Neural progenitor cell (in vitro differentiated cells): Measurements from ENCODE around the gene FAM120A. TPM values are rescaled to one million over a fixed set of nuclear protein-coding genes. Genes with fewer than 3 reads are reported as not detected.
A peak's percentile ranks its signal among the peaks of the same experiment; 100 is the strongest.

Experiments used
- DNase-seq: peaks from one replicate; pipeline ENCODE4 v3.0.0-alpha.2; 2016; ENCODE audit warnings: low spot score
- H2AFZ ChIP-seq: fragments of 200-600 bp; sonication (generic); replicated peaks from 2 replicates; pipeline ENCODE4 v1.6.1; 2016; ENCODE audit warnings: antibody characterized with exemption
- H3F3A ChIP-seq: fragments of 200-600 bp; sonication (generic); 2 replicates; pipeline ENCODE4 v1.6.1; 2016; ENCODE audit warnings: antibody characterized with exemption, low read depth
- H3K27ac ChIP-seq: fragments of 200-600 bp; sonication (generic); 2 replicates; pipeline ENCODE4 v1.5.1; 2016; ENCODE audit warnings: mild to moderate bottlenecking
- H3K27me3 ChIP-seq: fragments of 200-600 bp; sonication (generic); 2 replicates; pipeline ENCODE4 v1.6.1; 2016; ENCODE audit warnings: mild to moderate bottlenecking, moderate library complexity
- H3K36me3 ChIP-seq: fragments of 200-600 bp; sonication (generic); 2 replicates; pipeline ENCODE4 v1.5.1; 2016
- H3K4me1 ChIP-seq: fragments of 200-600 bp; sonication (generic); 2 replicates; pipeline ENCODE4 v1.6.1; 2016; ENCODE audit warnings: mixed run types
- H3K4me2 ChIP-seq: fragments of 200-600 bp; sonication (generic); 2 replicates; pipeline ENCODE4 v1.6.1; 2016
- H3K4me3 ChIP-seq: fragments of 200-600 bp; sonication (generic); 2 replicates; pipeline ENCODE4 v1.5.1; 2016
- H3K79me2 ChIP-seq: fragments of 200-600 bp; sonication (generic); 2 replicates; pipeline ENCODE4 v1.6.1; 2016; ENCODE audit warnings: low read depth
- H3K9ac ChIP-seq: fragments of 200-600 bp; sonication (generic); 2 replicates; pipeline ENCODE4 v1.6.1; 2016
- H3K9me3 ChIP-seq: fragments of 200-600 bp; sonication (generic); 2 replicates; pipeline ENCODE4 v1.5.1; 2016; ENCODE audit warnings: low read depth
- H4K20me1 ChIP-seq: fragments of 200-600 bp; sonication (generic); 2 replicates; pipeline ENCODE4 v1.6.1; 2016; ENCODE audit warnings: low read depth
- H3K27ac Mint-ChIP-seq: 3 replicates; pipeline ENCODE4 v1.8.0; 2021; ENCODE audit warnings: mixed read lengths
- H3K27me3 Mint-ChIP-seq: 2 replicates; pipeline ENCODE4 v1.8.0; 2022; ENCODE audit warnings: low read depth, mild to moderate bottlenecking, inconsistent platforms, moderate library complexity, mixed read lengths; ENCODE audit not compliant: insufficient read depth
- H3K36me3 Mint-ChIP-seq: 3 replicates; pipeline ENCODE4 v1.8.0; 2021; ENCODE audit warnings: mixed read lengths
- H3K4me1 Mint-ChIP-seq: 3 replicates; pipeline ENCODE4 v1.8.0; 2021; ENCODE audit warnings: mixed read lengths
- H3K4me3 Mint-ChIP-seq: 3 replicates; pipeline ENCODE4 v1.8.0; 2021; ENCODE audit warnings: mild to moderate bottlenecking, moderate library complexity, mixed read lengths
- H3K9me3 Mint-ChIP-seq: 3 replicates; pipeline ENCODE4 v1.8.0; 2020; ENCODE audit warnings: mixed read lengths
- CTCF ChIP-seq: fragments of 200-600 bp; sonication (generic); IDR thresholded peaks from 2 replicates; pipeline ENCODE4 v1.5.1; 2017; ENCODE audit warnings: antibody characterized with exemption, mild to moderate bottlenecking
- EZH2 ChIP-seq: fragments of 200-600 bp; sonication (generic); IDR thresholded peaks from 2 replicates; pipeline ENCODE4 v1.6.1; 2017; ENCODE audit warnings: antibody characterized with exemption, mild to moderate bottlenecking, moderate library complexity
- EZH2phosphoT487 ChIP-seq: fragments of 200-600 bp; sonication (generic); IDR thresholded peaks from 2 replicates; pipeline ENCODE4 v1.6.1; 2017; ENCODE audit warnings: antibody characterized with exemption
- total RNA-seq: library from RNA; depleted of rRNA; stranded (reverse); fragments of >200 nt; gene quantifications from 2 replicates; pipeline ENCODE4 v1.2.3, GENCODE V29; 2015; ENCODE audit warnings: low replicate concordance

FAM120A gene
- total RNA-seq, 1 donor from 2014 or later = 17.2 TPM

- Histone ChIP-seq H2AFZ (no peak overlapping the region), H3K4me2 (no peak overlapping the region), H3K4me1 (peaks cover 12% of the 10 kb centered on the region), H3F3A (peaks cover 3% of the 10 kb centered on the region), H3K9me3 (no peaks in the 10 kb centered on the region), H3K36me3 (no peaks in the 10 kb centered on the region), H3K79me2 (peaks cover 56% of the 10 kb centered on the region), H3K27me3 (no peaks in the 10 kb centered on the region), H3K9ac (no peak overlapping the region), H3K27ac (peak overlapping the region; percentile 25), H4K20me1 (peaks cover 18% of the 10 kb centered on the region), H3K4me3 (no peak overlapping the region)
- TF ChIP-seq EZH2 (no peak), CTCF (peak; percentile 40)
- peaks cover 19% of the 10 kb centered on the region for H3K36me3 Mint-ChIP-seq
- H3K27me3 Mint-ChIP-seq = peaks cover 2% of the 10 kb centered on the region
- peaks cover 14% of the 10 kb centered on the region for H3K4me1 Mint-ChIP-seq
- peak; percentile 23 for DNase-seq
- no peak overlapping the region for H3K4me3 Mint-ChIP-seq
- H3K9me3 Mint-ChIP-seq = no peaks in the 10 kb centered on the region
- no peak overlapping the region for H3K27ac Mint-ChIP-seq
Measured at GRCh38 chr9:93480728-93481324, 29.3 kb downstream of the FAM120A start.

GRCh38 chr9:93483497-93483896 is 32.0 kb downstream of the FAM120A start:
- no peaks in the 10 kb centered on the region for H3K27me3 ChIP-seq
- no peak for DNase-seq
- H3K36me3 Mint-ChIP-seq = peaks cover 35% of the 10 kb centered on the region
- no peak overlapping the region for H3K27ac ChIP-seq
- H3K9me3 ChIP-seq = no peaks in the 10 kb centered on the region
- no peak overlapping the region for H3K27ac Mint-ChIP-seq
- H3K79me2 ChIP-seq = peaks cover 57% of the 10 kb centered on the region
- H3K4me3 Mint-ChIP-seq = no peak overlapping the region
- no peak overlapping the region for H3K4me2 ChIP-seq
- peaks cover 3% of the 10 kb centered on the region for H3F3A ChIP-seq
- H3K9me3 Mint-ChIP-seq = no peaks in the 10 kb centered on the region
- H3K9ac ChIP-seq = no peak overlapping the region
- peaks cover 12% of the 10 kb centered on the region for H3K4me1 ChIP-seq
- H3K4me1 Mint-ChIP-seq = peaks cover 10% of the 10 kb centered on the region
- H4K20me1 ChIP-seq = peaks cover 14% of the 10 kb centered on the region
- H3K36me3 ChIP-seq = no peaks in the 10 kb centered on the region
- H2AFZ ChIP-seq = no peak overlapping the region
- peaks cover 2% of the 10 kb centered on the region for H3K27me3 Mint-ChIP-seq
- TF ChIP-seq EZH2phosphoT487 = no peak
- H3K4me3 ChIP-seq = no peak overlapping the region

DNA sequence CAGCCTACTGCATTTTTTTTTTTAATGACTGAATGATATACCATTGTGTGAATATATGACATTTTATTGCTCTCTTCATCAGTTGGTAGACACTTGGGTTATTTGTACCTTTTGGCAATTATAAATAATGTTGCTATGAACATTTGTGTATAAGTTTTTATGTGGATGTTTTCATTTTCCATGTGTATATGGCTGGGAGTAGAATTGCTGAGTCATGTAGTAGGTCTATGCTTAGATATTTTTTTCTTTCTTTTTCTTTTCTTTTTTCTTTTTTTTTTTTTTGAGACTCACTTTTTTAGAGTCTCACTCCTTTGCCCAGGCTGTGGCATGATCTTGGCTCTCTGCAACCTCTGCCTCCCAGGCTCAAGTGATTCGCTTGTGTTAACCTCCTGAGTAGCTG is 34.8 kb downstream of the FAM120A start:
- Histone ChIP-seq H3F3A (no peaks in the 10 kb centered on the region), H3K79me2 (peaks cover 42% of the 10 kb centered on the region), H3K27ac (no peak overlapping the region), H3K4me2 (no peak overlapping the region), H3K36me3 (no peaks in the 10 kb centered on the region), H3K9ac (no peak overlapping the region), H2AFZ (no peak overlapping the region), H3K4me1 (no peaks in the 10 kb centered on the region), H3K9me3 (no peaks in the 10 kb centered on the region), H3K27me3 (no peaks in the 10 kb centered on the region), H4K20me1 (peaks cover 2% of the 10 kb centered on the region), H3K4me3 (no peak overlapping the region)
- Mint-ChIP-seq H3K36me3 (peaks cover 30% of the 10 kb centered on the region), H3K4me1 (no peaks in the 10 kb centered on the region), H3K4me3 (no peak overlapping the region), H3K27me3 (peaks cover 2% of the 10 kb centered on the region), H3K27ac (no peak overlapping the region), H3K9me3 (no peaks in the 10 kb centered on the region)
- TF ChIP-seq CTCF (no peak), EZH2phosphoT487 (no peak)
- DNase-seq = no peak

DNA sequence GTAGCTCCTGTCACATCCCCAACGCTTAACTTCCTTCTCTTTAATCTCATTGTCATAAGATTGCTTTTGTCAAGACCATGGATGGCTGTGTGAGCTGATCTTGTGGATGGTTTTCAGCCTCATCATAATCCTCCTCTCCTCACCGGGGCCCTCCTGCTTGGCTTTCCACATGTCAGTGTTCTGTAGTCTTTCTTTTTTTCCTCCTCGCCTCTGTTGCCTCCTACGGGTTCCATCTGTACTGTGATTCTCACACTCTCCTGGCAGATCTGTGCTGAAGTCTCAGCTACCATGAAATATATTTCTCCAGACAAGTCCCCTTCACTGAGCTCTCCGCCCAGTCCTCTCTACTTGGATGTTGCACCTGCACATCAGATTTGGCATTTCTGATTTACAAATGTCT is 36.8 kb downstream of the FAM120A start:
- DNase-seq = no peak
- H3K27me3 ChIP-seq = no peaks in the 10 kb centered on the region
- peaks cover 4% of the 10 kb centered on the region for H3K4me1 ChIP-seq
- H3K27ac ChIP-seq = no peak overlapping the region
- peaks cover 25% of the 10 kb centered on the region for H3K79me2 ChIP-seq
- H3K36me3 ChIP-seq = no peaks in the 10 kb centered on the region
- H3K4me2 ChIP-seq = no peak overlapping the region
- Mint-ChIP-seq H3K27ac (no peak overlapping the region), H3K4me1 (peaks cover 2% of the 10 kb centered on the region), H3K9me3 (no peaks in the 10 kb centered on the region), H3K4me3 (no peak overlapping the region), H3K36me3 (peaks cover 30% of the 10 kb centered on the region), H3K27me3 (no peaks in the 10 kb centered on the region)
- no peak overlapping the region for H3K4me3 ChIP-seq
- no peak overlapping the region for H3K9ac ChIP-seq
- H3K9me3 ChIP-seq = no peaks in the 10 kb centered on the region
- H4K20me1 ChIP-seq = peaks cover 4% of the 10 kb centered on the region
- no peak overlapping the region for H2AFZ ChIP-seq
- H3F3A ChIP-seq = no peaks in the 10 kb centered on the region
- TF ChIP-seq EZH2 (no peak), CTCF (no peak), EZH2phosphoT487 (no peak)
